Type B pancreatic cell (in vitro differentiated cells): ENCODE results near the gene SRGN. TPM values are rescaled to one million over a fixed set of nuclear protein-coding genes. Genes with fewer than 3 reads are reported as not detected.
A peak's percentile ranks its signal among the peaks of the same experiment; 100 is the strongest.

ENCODE experiments used
- DNase-seq: peaks from one replicate; pipeline ENCODE4 v3.0.0; 2021; ENCODE audit warnings: mixed read lengths; ENCODE audit not compliant: unreplicated experiment; ENCODE audit errors: extremely low spot score
- H3K27ac Mint-ChIP-seq: 2 replicates; pipeline ENCODE4 v1.8.0; 2021; ENCODE audit warnings: mild to moderate bottlenecking, mixed read lengths
- H3K27me3 Mint-ChIP-seq: 2 replicates; pipeline ENCODE4 v1.8.0; 2021; ENCODE audit warnings: mixed read lengths
- H3K36me3 Mint-ChIP-seq: 2 replicates; pipeline ENCODE4 v1.8.0; 2021; ENCODE audit warnings: mixed read lengths
- H3K4me1 Mint-ChIP-seq: one replicate; pipeline ENCODE4 v1.8.0; 2021; ENCODE audit warnings: mixed read lengths; ENCODE audit not compliant: unreplicated experiment
- H3K4me3 Mint-ChIP-seq: 2 replicates; pipeline ENCODE4 v1.8.0; 2021; ENCODE audit warnings: mild to moderate bottlenecking, mixed read lengths
- H3K9me3 Mint-ChIP-seq: 2 replicates; pipeline ENCODE4 v1.8.0; 2021; ENCODE audit warnings: mixed read lengths
- CTCF ChIP-seq: fragments of 200-600 bp; sonication (generic); conservative IDR thresholded peaks from 2 replicates; pipeline ENCODE4 v1.5.0; 2021; ENCODE audit warnings: antibody characterized with exemption, mild to moderate bottlenecking
- total RNA-seq: library from RNA; stranded (reverse); gene quantifications from 2 replicates; pipeline ENCODE4 v1.2.1, GENCODE V29; 2021; ENCODE audit warnings: low replicate concordance

The SRGN gene
- total RNA-seq, 1 donor from 2014 or later: not detected

DNA sequence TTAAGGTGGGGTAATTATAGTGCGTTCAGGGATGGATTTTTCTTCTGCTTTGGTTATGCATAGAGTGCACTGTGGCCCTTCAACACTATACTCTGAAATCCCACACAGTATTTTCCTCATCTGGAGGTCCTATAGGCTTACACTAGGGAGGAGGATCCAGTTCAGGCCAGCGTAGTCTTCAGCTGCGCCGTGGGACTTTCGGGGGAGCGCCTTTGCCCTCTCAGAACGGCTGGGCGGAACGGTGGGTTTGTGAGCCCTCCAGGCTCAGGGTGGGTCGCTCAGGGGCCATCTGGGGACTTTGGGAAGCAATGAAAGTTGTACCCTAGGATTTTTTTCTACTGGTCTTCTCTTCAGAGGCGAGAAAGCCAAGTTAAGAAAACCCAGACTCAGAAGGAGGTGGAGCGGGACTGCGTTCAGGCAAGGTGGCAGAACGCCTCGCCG, 35.4 kb downstream of the SRGN start:
- H3K9me3 Mint-ChIP-seq: no peaks in the 10 kb centered on the region
- DNase-seq: peak; percentile 76

DNA sequence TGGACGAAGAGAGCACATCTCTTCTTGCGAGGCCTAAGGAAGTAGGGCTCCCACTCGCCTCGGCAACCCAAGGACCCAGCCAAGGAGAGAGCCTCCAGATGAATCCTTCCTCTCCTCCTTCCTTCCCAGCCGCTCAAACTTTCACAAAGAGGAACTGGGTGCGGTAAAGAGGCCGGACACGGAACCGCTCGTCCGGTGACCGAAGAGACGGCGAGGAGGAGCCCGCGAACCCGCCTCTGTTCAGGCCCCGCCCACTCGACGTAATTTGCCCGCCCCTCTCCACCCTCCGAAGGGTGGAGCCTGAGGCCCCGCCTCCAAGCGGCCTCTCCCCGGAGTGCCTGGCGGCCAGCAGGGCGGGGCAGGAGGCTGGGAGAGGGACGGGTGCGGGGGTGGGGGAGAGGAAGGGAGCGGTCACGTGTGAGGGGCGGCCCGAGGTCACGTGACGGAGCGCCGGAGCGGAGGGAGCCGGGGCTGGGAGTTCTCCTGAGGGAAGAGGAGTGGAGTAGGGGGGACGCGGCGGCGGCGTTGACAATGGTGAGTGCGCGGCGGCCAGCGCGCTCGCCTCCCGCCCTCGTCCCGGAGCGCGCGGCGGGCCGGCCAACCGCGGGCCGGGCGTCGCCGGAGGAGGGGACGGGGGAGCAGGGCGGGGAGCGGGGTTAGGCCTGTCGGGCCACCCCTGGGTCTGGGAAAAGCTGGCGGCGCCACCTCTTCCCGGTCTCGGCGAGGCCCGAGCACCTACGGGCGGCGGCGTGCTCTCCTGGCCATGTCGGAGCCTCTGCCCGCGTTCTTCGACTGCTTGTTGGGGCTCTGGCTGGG, 36.1 kb downstream of the SRGN start, which contains the start of gene VPS26A:
TSS of gene VPS26A (plus strand) at position 432 of the 816 bp plus-strand sequence. CDS start at position 532, 100 bp downstream.
- H3K36me3 Mint-ChIP-seq: no peaks in the 10 kb centered on the region
- H3K27ac Mint-ChIP-seq: peak within 1 kb of the TSS; percentile 99

More for the DNA sequence above, 35.4 kb downstream of the SRGN start:
- no peak for TF ChIP-seq CTCF
- H3K27ac Mint-ChIP-seq: peak overlapping the region; percentile 99
- no peaks in the 10 kb centered on the region for H3K27me3 Mint-ChIP-seq
- H3K36me3 Mint-ChIP-seq: no peaks in the 10 kb centered on the region
- peak overlapping the region; percentile 95 for H3K4me3 Mint-ChIP-seq
- peaks cover 17% of the 10 kb centered on the region for H3K4me1 Mint-ChIP-seq

DNA sequence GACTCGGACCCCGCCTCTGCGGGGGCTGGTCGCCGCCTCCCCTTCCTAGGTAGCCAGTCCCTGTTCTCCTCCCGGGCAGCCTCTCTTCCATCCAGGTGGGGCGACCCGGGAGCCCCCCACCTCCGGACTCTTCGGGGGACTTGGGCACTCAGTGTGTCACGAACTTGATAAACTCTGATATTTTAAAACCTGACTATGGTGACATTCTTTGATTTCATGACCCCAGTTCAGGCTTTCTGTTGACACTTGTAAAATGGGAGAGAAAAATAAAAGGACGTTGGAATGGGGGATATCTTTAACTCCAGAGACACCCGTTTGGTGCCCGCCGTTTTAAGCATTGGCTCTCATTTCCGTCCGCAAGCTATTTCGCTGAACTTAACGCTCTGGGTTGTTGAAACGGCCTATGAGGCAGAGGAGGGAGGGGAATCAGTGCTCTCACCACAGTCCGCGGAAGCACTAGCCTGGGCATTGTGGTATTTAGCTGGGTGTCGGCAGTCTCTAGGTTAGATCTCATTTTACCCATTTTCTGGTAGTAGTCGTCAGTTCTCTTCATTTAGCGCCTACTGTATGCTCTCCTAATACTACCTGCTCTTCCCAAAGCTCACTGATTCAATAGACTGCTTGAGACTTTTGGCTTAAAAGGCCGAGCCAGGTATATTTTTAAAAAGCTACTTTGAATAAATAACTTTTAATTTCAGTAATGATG, 36.8 kb downstream of the SRGN start:
- no peaks in the 10 kb centered on the region for H3K9me3 Mint-ChIP-seq
- H3K4me3 Mint-ChIP-seq: peak overlapping the region; percentile 99
- H3K27me3 Mint-ChIP-seq: no peaks in the 10 kb centered on the region
- TF ChIP-seq CTCF: no peak
- no peak for DNase-seq
- peaks cover 21% of the 10 kb centered on the region for H3K4me1 Mint-ChIP-seq
- H3K27ac Mint-ChIP-seq: peak overlapping the region; percentile 99
- H3K36me3 Mint-ChIP-seq: no peaks in the 10 kb centered on the region

More for the DNA sequence above, 36.1 kb downstream of the SRGN start, which contains the start of gene VPS26A:
- Mint-ChIP-seq H3K9me3 (no peaks in the 10 kb centered on the region), H3K27me3 (no peaks in the 10 kb centered on the region), H3K4me3 (peak within 1 kb of the TSS; percentile 99), H3K4me1 (peaks cover 18% of the 10 kb centered on the region)
- TF ChIP-seq CTCF: peak; percentile 34
- peak; percentile 99 for DNase-seq

- H3K4me1 Mint-ChIP-seq: peaks cover 21% of the 10 kb centered on the region
- no peaks in the 10 kb centered on the region for H3K27me3 Mint-ChIP-seq
- H3K4me3 Mint-ChIP-seq: peak overlapping the region; percentile 99
- TF ChIP-seq CTCF: no peak
- no peak for DNase-seq
- H3K9me3 Mint-ChIP-seq: no peaks in the 10 kb centered on the region
- H3K27ac Mint-ChIP-seq: peak overlapping the region; percentile 99
- H3K36me3 Mint-ChIP-seq: no peaks in the 10 kb centered on the region
Measured at GRCh38 chr10:69125554-69125953, 37.7 kb downstream of the SRGN start.

DNA sequence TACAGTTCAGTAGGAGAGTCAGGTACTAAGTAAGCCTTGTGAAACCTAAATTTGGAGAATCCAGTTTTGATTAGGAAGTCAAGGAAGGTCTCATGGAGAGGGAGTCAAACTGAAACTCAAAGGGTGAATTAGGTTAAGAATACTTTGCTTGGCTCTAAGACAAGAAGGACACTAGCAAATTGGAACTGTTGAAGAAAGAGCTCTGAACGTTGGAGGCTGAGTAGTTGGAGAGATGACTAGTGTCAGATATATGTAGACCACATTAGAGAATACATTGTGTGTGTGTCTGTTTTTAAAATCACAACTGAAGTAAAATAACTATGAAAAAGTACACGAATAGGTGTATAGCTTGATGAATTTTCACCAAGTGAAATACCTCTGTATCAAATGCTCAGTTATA, 42.3 kb downstream of the SRGN start:
- no peak for DNase-seq

More for the DNA sequence above, 42.3 kb downstream of the SRGN start:
- Mint-ChIP-seq H3K27me3 (no peaks in the 10 kb centered on the region), H3K4me3 (no peak overlapping the region), H3K9me3 (no peaks in the 10 kb centered on the region), H3K4me1 (peaks cover 14% of the 10 kb centered on the region), H3K36me3 (peaks cover 11% of the 10 kb centered on the region), H3K27ac (no peak overlapping the region)
- TF ChIP-seq CTCF: no peak
